OCI-LY1 (cell line): ENCODE data around the gene CSMD2.

Experiments
- EZH2 ChIP-seq: fragments of 200-600 bp; sonication (generic), shearing (Covaris generic); IDR thresholded peaks from 2 replicates; pipeline ENCODE4 v1.8.0; 2017; ENCODE audit warnings: borderline replicate concordance, mixed run types, mild to moderate bottlenecking, antibody characterized with exemption, low read length, moderate library complexity, mixed read lengths
- TF ChIP-seq, protein P1 (sequence below): fragments of 200-600 bp; sonication (generic), shearing (Covaris generic); IDR thresholded peaks from 2 replicates; pipeline ENCODE4 v1.5.1; 2017; ENCODE audit warnings: mild to moderate bottlenecking, antibody characterized with exemption, low read length, moderate library complexity, mixed read lengths

GRCh38 chr1:33698361-33699035 lies 466.5 kb downstream of the CSMD2 start:
- TF ChIP-seq EZH2 = no peak
- TF ChIP-seq, protein P1, sequence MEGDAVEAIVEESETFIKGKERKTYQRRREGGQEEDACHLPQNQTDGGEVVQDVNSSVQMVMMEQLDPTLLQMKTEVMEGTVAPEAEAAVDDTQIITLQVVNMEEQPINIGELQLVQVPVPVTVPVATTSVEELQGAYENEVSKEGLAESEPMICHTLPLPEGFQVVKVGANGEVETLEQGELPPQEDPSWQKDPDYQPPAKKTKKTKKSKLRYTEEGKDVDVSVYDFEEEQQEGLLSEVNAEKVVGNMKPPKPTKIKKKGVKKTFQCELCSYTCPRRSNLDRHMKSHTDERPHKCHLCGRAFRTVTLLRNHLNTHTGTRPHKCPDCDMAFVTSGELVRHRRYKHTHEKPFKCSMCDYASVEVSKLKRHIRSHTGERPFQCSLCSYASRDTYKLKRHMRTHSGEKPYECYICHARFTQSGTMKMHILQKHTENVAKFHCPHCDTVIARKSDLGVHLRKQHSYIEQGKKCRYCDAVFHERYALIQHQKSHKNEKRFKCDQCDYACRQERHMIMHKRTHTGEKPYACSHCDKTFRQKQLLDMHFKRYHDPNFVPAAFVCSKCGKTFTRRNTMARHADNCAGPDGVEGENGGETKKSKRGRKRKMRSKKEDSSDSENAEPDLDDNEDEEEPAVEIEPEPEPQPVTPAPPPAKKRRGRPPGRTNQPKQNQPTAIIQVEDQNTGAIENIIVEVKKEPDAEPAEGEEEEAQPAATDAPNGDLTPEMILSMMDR = no peak
